Epithelial cell of esophagus (primary cell): ENCODE measurements around the gene ELMOD1.

ENCODE experiments used
- DNase-seq: peaks from one replicate; pipeline ENCODE4 v3.0.0; 2010; ENCODE audit warnings: low read depth
- H3K4me3 ChIP-seq: 2 replicates; pipeline ENCODE4 v1.5.1; 2011; ENCODE audit warnings: mild to moderate bottlenecking, low read length, control low read depth
- CTCF ChIP-seq: IDR thresholded peaks from 2 replicates; pipeline ENCODE4 v1.5.1; 2011; ENCODE audit warnings: low read depth, mild to moderate bottlenecking, low read length, control low read depth, inconsistent platforms; ENCODE audit not compliant: insufficient read depth; ENCODE audit errors: missing control alignments

ELMOD1 gene

GRCh38 chr11:107696140-107696539 lies 105.2 kb downstream of the ELMOD1 start:
- no peak overlapping the region for H3K4me3 ChIP-seq
- DNase-seq, result peak; percentile 85
- no peak for TF ChIP-seq CTCF

GRCh38 chr11:107697291-107697690 lies 106.3 kb downstream of the ELMOD1 start:
- no peak for TF ChIP-seq CTCF
- no peak for DNase-seq
- no peak overlapping the region for H3K4me3 ChIP-seq

- no peak for TF ChIP-seq CTCF
- no peak for DNase-seq
- H3K4me3 ChIP-seq, result no peak overlapping the region
Observed at GRCh38 chr11:107699371-107700285, 108.7 kb downstream of the ELMOD1 start.

GRCh38 chr11:107702109-107702660 lies 111.2 kb downstream of the ELMOD1 start:
- no peak for DNase-seq
- no peak overlapping the region for H3K4me3 ChIP-seq
- TF ChIP-seq CTCF, result no peak

GRCh38 chr11:107702723-107703122 lies 111.8 kb downstream of the ELMOD1 start:
- TF ChIP-seq CTCF, result no peak
- H3K4me3 ChIP-seq, result no peak overlapping the region
- peak; percentile 11 for DNase-seq

- H3K4me3 ChIP-seq, result no peak overlapping the region
- peak; percentile 64 for DNase-seq
- no peak for TF ChIP-seq CTCF
Observed at GRCh38 chr11:107704451-107704850, 113.5 kb downstream of the ELMOD1 start.
